HepG2 (cell line): ENCODE results near the gene SNRNP48. TPM values are rescaled to one million over a fixed set of nuclear protein-coding genes. Genes with fewer than 3 reads are reported as not detected.

Experiments used
- CSRNP1 ChIP-seq: sonication (generic); formaldehyde crosslinking; IDR thresholded peaks from 2 replicates; pipeline ENCODE4 v1.8.1; 2023; ENCODE audit warnings: mild to moderate bottlenecking, missing genetic modification reagents
- FOSL2 ChIP-seq: sonication (generic); formaldehyde crosslinking; IDR thresholded peaks from 2 replicates; pipeline ENCODE4 v1.4.0; 2020; ENCODE audit warnings: missing genetic modification reagents
- FOXM1 ChIP-seq: sonication (generic); formaldehyde crosslinking; IDR thresholded peaks from 2 replicates; pipeline ENCODE4 v1.5.0; 2020; ENCODE audit warnings: missing genetic modification reagents
- HDAC2 ChIP-seq: sonication (generic); formaldehyde crosslinking; IDR thresholded peaks from 2 replicates; pipeline ENCODE4 v1.4.0; 2020; ENCODE audit warnings: missing genetic modification reagents
- HNRNPK ChIP-seq: fragments of 200-400 bp; formaldehyde crosslinking; IDR thresholded peaks from 2 replicates; pipeline ENCODE4 v1.6.1; 2018; ENCODE audit warnings: low read length, low read depth, moderate library complexity, mild to moderate bottlenecking; ENCODE audit not compliant: poor library complexity, severe bottlenecking
- MED13 ChIP-seq: sonication (generic); formaldehyde crosslinking; IDR thresholded peaks from 2 replicates; pipeline ENCODE4 v1.5.0; 2020; ENCODE audit warnings: missing genetic modification reagents
- MTF2 ChIP-seq: sonication (generic); formaldehyde crosslinking; IDR thresholded peaks from 2 replicates; pipeline ENCODE4 v1.5.0; 2020; ENCODE audit warnings: missing genetic modification reagents, borderline replicate concordance
- PHF20 ChIP-seq: sonication (generic); formaldehyde crosslinking; IDR thresholded peaks from 2 replicates; pipeline ENCODE4 v1.5.0; 2020; ENCODE audit warnings: mild to moderate bottlenecking, missing genetic modification reagents
- RXRA ChIP-seq: sonication (generic); formaldehyde crosslinking; IDR thresholded peaks from 2 replicates; pipeline ENCODE4 v1.5.1; 2020; ENCODE audit warnings: missing genetic modification reagents
- SCMH1 ChIP-seq: sonication (generic); formaldehyde crosslinking; IDR thresholded peaks from 2 replicates; pipeline ENCODE4 v1.9.0; 2021; ENCODE audit warnings: missing genetic modification reagents, mild to moderate bottlenecking, borderline replicate concordance
- SNRNP70 ChIP-seq: fragments of 200-400 bp; formaldehyde crosslinking; IDR thresholded peaks from 2 replicates; pipeline ENCODE4 v1.6.1; 2017; ENCODE audit warnings: mild to moderate bottlenecking, low read depth, low read length, moderate library complexity
- ZBTB1 ChIP-seq: sonication (generic); formaldehyde crosslinking; IDR thresholded peaks from 2 replicates; pipeline ENCODE4 v1.4.0; 2020; ENCODE audit warnings: missing genetic modification reagents, borderline replicate concordance
- ZBTB3 ChIP-seq: sonication (generic); formaldehyde crosslinking; IDR thresholded peaks from 2 replicates; pipeline ENCODE4 v1.4.0; 2020; ENCODE audit warnings: low read depth, mild to moderate bottlenecking, moderate library complexity, missing genetic modification reagents, borderline replicate concordance
- ZFP82 ChIP-seq: sonication (generic); formaldehyde crosslinking; IDR thresholded peaks from 2 replicates; pipeline ENCODE4 v1.5.1; 2020; ENCODE audit warnings: mild to moderate bottlenecking, missing genetic modification reagents, borderline replicate concordance
- ZMAT3 ChIP-seq: sonication (generic); formaldehyde crosslinking; conservative IDR thresholded peaks from 2 replicates; pipeline ENCODE4 v1.7.0; 2021; ENCODE audit warnings: missing genetic modification reagents
- ZNF441 ChIP-seq: sonication (generic); formaldehyde crosslinking; IDR thresholded peaks from 2 replicates; pipeline ENCODE4 v1.7.0; 2021; ENCODE audit warnings: missing genetic modification reagents, borderline replicate concordance
- ZNF496 ChIP-seq: sonication (generic); formaldehyde crosslinking; IDR thresholded peaks from 2 replicates; pipeline ENCODE4 v1.8.1; 2023; ENCODE audit warnings: mild to moderate bottlenecking, moderate library complexity, missing genetic modification reagents; ENCODE audit not compliant: insufficient replicate concordance
- ZNF589 ChIP-seq: sonication (generic); formaldehyde crosslinking; conservative IDR thresholded peaks from 2 replicates; pipeline ENCODE4 v1.8.0; 2022; ENCODE audit warnings: mild to moderate bottlenecking, moderate library complexity, missing genetic modification reagents
- ZNF674 ChIP-seq: sonication (generic); formaldehyde crosslinking; IDR thresholded peaks from 2 replicates; pipeline ENCODE4 v1.5.0; 2020; ENCODE audit warnings: low read depth, mild to moderate bottlenecking, missing genetic modification reagents
- ZNF772 ChIP-seq: sonication (generic); formaldehyde crosslinking; IDR thresholded peaks from 2 replicates; pipeline ENCODE4 v1.5.0; 2020; ENCODE audit warnings: mild to moderate bottlenecking, missing genetic modification reagents
- ZNF839 ChIP-seq: sonication (generic); formaldehyde crosslinking; IDR thresholded peaks from 2 replicates; pipeline ENCODE4 v1.4.0; 2020; ENCODE audit warnings: missing genetic modification reagents, mild to moderate bottlenecking, borderline replicate concordance
- polyA plus RNA-seq, 8 experiments: library from polyadenylated mRNA; depleted of rRNA in 3 of 8; stranded (reverse) in 7 of 8; unstranded in 1 of 8; fragments of >200 nt; fragmentation: Illumina TruSeq in 4 of 8; extraction: Trizol in 4 of 8; gene quantifications; 2 replicates each; pipeline versions ENCODE4 v1.2.1 to v1.2.3, GENCODE V29; 2011 to 2016; ENCODE audit warnings: low read depth in 4 of 8, missing spikeins in 1 of 8, mixed read lengths in 1 of 8; ENCODE audit not compliant: insufficient read depth in 1 of 8
- total RNA-seq, 5 experiments: library from RNA; depleted of rRNA; stranded (reverse); fragments of >200 nt; fragmentation: Illumina TruSeq; extraction: Trizol; gene quantifications; 2 replicates each; pipeline ENCODE4 v1.2.3, GENCODE V29; 2016; ENCODE audit warnings: low read depth in 1 of 5
- TF ChIP-seq, protein P1 (sequence below): conservative IDR thresholded peaks from 2 replicates; pipeline ENCODE4 v1.6.1; 2018; ENCODE audit warnings: missing genetic modification reagents
- TF ChIP-seq, protein P2 (sequence below): sonication (generic); formaldehyde crosslinking; IDR thresholded peaks from 2 replicates; pipeline ENCODE4 v1.5.1; 2020; ENCODE audit warnings: missing genetic modification reagents, mild to moderate bottlenecking, borderline replicate concordance
- TF ChIP-seq, protein P3 (sequence below): sonication (generic); formaldehyde crosslinking; IDR thresholded peaks from 2 replicates; pipeline ENCODE4 v1.8.0; 2022; ENCODE audit warnings: missing genetic modification reagents, mild to moderate bottlenecking, inconsistent platforms, borderline replicate concordance

SNRNP48 gene
- total and polyA plus RNA-seq, 2 of the 13 experiments (the other 11 are each of a cell fraction or from before 2014, with no cell fraction given) = 17.5 to 47.5 TPM

GRCh38 chr6:7542874-7543624 is 46.9 kb upstream of the SNRNP48 start (continued):
- TF ChIP-seq ZNF674 (no peak), ZBTB3 (CRISPR knock-in tag) (no peak), CSRNP1 (CRISPR knock-in tag) (0 out of 2 replicates have a peak, but pooled peaks have one; percentile 56), SNRNP70 (no peak), RXRA (CRISPR knock-in tag) (peak; percentile 78), ZNF772 (CRISPR knock-in tag) (0 out of 2 replicates have a peak, but pooled peaks have one; percentile 44), MED13 (CRISPR knock-in tag) (peak; percentile 79), ZNF839 (CRISPR knock-in tag) (no peak), ZBTB1 (no peak), ZNF441 (CRISPR knock-in tag) (no peak), FOXM1 (no peak), HDAC2 (CRISPR knock-in tag) (peak; percentile 75; the same call in 1 of the 2 replicates), FOSL2 (CRISPR knock-in tag) (peak; percentile 68), ZFP82 (CRISPR knock-in tag) (no peak), HNRNPK (peak; percentile 79), SCMH1 (CRISPR knock-in tag) (no peak), ZMAT3 (peak; percentile 67; the same call in 1 of the 2 replicates), PHF20 (CRISPR knock-in tag) (no peak), MTF2 (CRISPR knock-in tag) (no peak), ZNF589 (CRISPR knock-in tag) (no peak), ZNF496 (CRISPR knock-in tag) (no peak)
- TF ChIP-seq, protein P1, sequence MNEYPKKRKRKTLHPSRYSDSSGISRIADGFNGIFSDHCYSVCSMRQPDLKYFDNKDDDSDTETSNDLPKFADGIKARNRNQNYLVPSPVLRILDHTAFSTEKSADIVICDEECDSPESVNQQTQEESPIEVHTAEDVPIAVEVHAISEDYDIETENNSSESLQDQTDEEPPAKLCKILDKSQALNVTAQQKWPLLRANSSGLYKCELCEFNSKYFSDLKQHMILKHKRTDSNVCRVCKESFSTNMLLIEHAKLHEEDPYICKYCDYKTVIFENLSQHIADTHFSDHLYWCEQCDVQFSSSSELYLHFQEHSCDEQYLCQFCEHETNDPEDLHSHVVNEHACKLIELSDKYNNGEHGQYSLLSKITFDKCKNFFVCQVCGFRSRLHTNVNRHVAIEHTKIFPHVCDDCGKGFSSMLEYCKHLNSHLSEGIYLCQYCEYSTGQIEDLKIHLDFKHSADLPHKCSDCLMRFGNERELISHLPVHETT (CRISPR knock-in tag) = 0 out of 2 replicates have a peak, but pooled peaks have one; percentile 66
- TF ChIP-seq, protein P2, sequence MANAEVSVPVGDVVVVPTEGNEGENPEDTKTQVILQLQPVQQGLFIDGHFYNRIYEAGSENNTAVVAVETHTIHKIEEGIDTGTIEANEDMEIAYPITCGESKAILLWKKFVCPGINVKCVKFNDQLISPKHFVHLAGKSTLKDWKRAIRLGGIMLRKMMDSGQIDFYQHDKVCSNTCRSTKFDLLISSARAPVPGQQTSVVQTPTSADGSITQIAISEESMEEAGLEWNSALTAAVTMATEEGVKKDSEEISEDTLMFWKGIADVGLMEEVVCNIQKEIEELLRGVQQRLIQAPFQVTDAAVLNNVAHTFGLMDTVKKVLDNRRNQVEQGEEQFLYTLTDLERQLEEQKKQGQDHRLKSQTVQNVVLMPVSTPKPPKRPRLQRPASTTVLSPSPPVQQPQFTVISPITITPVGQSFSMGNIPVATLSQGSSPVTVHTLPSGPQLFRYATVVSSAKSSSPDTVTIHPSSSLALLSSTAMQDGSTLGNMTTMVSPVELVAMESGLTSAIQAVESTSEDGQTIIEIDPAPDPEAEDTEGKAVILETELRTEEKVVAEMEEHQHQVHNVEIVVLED = no peak; the same call in 1 of the 2 replicates
- TF ChIP-seq, protein P3, sequence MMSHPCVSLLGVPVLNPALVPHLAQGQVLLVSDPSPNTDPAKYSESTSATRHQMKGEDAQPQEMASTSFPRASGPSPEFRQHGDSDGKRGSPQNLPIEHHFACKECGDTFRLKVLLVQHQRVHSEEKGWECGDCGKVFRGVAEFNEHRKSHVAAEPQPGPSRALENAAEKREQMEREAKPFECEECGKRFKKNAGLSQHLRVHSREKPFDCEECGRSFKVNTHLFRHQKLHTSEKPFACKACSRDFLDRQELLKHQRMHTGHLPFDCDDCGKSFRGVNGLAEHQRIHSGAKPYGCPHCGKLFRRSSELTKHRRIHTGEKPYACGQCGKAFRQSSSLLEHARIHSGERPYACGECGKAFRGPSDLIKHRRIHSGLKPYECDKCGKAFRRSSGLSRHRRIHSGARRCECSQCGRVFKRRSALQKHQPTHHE (CRISPR knock-in tag) = no peak
